NCI-H2081 treated with DMSO at 0.1 percent for 48 hours (cell line): Measurements from ENCODE around the gene NCS1.

ENCODE experiments used
- DNase-seq: peaks from one replicate; lab custom pipeline; 2025; lab: John Stamatoyannopoulos, UW

NCS1 gene

DNA sequence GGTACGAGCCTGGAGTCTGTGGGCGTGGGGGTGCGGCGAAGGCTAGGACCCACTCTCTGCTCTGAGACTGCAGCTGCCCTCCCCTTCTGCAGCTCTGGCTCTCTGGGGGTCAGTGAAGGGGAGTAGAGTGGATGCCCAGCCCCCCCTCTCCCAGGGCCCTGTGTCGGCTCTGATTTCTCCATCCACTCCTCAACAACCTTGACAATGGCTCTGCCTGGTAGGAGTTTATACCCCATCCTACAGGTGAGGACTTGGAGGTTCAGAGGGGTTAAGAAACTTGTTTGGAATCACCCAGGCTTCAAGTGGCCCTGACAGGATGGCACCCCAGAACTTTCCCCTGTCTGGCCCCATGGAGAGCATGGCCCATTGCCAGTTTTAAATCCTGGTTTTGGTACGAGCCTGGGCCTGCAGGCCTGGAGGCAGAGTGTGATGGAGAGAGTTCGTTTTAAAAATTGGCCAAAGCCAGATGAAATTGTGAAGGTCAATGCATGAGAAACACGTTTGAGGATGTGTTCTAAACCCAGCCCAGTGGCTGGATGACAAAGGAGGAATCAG is 22.3 kb downstream of the NCS1 start:
- DNase-seq, result no peak

DNA sequence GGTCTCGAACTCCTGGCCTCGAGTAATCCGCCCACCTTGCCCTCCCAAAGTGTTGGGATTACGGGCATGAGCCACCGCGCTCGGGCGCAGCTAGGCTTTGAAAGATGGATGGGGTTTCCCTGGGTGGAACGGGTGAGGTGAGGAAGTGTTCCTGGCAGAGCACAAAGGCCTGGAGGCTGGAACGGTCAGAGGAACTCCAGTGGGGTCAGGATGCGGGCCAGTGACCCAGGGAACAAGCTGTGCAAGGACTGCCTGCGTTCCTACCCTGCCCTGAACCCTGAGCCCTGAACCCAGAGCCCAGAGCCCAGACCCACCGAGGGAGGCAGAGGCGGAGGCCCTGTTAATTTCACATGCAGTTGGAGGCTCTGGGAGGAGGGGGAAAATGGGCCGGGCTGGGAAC is 23.4 kb downstream of the NCS1 start:
- no peak for DNase-seq

DNA sequence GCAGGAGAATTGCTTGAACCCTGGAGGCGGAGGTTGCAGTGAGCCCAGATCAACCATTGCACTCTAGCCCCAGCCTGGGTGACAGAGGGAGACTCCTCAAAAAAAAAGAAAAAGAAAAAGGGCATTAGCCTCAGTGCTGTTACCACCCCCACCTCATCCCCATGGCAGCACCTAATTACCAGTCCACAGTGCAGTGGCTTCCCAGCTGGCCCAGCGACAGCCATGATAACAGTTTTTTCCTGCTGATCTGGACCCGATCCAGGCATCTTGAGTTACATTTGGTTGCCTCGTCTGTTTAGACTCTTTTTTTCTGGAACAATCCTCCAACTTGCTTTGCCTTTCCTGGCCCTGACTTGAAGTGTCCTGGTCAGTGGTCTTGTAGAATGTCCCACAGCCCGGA is 24.4 kb downstream of the NCS1 start:
- peak; percentile 71 for DNase-seq

DNA sequence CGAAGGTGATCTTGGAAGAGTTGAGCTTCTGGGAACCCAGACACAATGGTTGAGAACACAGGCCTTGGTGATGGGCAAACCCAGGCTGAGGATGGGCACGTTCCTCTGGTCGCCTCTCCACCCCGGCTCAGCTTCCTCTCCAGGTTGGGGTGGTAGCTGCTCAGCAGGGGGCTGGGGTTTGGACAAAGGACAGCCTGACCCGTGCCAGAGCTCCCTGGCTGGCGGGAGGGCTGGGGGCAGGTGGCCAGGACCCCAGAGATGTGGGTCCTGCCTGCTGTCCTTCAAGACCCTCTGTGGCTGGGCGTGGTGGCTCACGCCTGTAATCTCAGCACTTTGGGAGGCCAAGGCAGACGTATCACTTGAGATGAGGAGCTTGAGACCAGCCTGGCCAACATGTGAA is 25.2 kb downstream of the NCS1 start:
- DNase-seq, result no peak

DNA sequence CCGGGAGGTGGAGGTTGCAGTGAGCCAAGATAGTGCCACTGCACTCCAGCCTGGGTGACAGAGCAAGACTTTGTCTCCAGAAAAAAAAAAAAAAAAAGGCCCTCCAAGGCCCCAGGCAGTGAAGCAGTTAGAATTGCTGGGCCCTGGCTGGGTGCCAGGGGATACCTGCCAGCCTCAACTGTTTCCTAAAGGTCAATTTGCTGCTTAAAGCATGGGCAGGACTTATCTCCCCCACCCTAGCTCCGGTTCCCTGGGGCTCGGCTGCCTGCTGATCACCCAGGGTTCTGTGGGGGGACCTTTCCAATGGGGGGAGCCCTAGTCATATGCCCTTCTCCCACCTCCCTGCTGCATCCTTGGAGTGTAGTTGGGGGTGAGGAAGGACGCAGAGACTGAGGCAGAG is 25.7 kb downstream of the NCS1 start:
- DNase-seq, result no peak

DNA sequence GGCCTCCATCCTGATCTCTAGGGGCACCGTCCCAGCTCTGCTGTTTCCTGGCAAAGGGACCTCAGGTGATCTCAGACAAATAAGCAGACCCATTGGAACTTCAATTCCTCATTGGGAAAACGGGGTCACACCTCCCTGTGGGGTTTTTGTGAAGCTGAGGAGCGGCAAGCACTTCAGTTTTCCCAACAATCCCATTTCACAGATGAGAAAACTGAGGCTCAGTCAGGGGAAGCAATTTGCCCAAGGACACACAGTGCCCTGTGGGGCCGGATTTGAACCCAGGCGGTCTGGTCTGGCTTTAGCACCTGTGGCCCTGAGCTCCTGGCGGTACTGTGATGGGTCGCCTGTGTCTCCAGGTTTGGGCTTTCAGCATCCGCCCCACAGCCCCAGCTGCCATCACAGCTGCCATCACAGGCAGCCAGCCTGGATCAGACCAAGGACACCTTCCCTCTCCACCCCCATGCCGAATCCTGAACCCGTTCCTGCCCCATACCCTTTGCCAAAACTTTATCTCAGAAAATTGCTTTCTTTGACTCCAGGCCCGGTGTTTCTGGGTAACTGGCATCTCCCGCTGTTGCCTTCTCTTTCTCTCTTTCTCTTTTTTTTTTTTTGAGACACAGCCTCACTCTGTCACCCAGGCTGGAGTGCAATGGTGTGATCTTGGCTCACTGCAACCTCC is 26.4 kb downstream of the NCS1 start:
- no peak for DNase-seq

DNA sequence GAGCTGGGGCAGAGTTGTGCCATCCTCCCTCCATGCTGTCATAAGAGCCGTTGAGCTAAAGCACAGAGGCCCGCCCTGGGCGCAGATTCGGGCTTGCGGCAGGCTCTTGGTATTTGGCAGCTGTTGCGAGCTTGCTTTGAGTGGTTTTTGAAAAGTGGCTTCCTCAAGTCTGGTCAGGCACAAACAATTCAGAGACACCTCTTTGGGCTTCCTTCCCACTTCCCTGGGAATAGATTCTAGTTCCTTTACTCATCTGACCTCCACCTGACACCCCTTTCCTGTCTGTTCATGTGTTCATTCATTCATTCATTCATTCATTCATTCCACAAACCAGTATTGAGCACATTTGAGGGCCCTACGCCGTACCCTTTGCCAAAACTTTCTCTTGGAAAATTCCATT is 27.4 kb downstream of the NCS1 start:
- no peak for DNase-seq

DNA sequence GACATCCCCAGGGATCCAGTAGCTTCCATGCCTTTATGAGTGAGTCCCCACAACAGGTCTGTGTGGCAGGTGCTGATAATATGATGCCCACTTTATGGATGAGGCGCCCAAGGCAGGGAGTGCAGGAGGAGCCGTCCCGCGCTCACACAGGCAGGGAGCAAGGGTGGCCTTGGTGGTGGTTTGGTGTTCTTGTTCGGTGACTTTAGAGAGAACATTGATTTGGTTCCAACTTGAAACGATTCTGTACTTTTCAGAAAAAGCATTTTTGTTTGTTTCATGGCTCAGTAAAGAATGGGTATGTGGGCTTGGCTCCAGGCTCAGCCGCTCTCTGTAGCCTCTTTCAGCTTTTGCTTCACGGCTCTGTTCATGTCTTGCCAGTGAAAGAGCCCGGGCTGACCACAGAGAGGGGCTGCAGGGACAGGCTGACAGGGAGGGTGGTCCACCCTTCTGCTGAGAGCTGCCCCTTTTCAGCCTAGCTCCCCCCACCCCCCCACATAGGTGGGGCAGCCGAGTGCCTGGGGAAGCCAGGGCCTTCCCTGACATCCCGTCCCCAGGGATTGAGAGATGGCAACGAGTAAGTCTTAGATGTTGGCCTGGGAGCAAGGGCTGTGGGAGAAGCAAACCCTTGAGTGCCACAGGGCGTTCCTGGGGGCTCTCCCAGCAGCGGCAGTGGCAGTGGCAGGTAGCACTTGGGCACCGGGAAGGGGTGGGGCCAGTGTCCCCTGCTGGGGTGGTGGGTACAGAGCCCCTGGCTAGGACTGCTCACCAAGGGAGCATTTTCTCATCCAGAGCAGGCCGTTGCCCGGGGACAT is 28.0 kb downstream of the NCS1 start:
- DNase-seq, result no peak

DNA sequence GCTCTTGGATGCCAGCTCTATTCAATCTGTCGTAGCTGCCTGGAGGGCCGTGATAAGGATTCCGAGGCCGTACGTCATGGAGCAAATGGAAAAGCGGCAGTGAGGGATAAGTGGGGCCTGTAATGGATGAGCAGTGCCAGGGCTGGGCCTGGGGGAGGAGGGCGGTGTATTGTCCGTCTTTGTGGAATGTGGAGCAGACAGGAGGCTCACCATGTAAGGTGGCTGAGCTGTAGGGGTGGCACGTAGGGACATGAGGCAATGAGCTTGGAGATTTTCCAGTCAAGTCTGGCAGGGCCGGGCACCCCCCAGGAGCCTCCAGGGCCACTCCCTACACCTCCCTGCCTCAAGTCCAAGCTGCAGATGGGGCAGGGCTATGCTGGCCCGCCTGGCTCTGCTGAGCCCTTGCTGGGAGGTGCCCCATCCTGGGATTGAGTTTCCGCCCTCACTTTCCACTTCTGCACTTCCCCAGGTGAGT is 29.2 kb downstream of the NCS1 start:
- no peak for DNase-seq

DNA sequence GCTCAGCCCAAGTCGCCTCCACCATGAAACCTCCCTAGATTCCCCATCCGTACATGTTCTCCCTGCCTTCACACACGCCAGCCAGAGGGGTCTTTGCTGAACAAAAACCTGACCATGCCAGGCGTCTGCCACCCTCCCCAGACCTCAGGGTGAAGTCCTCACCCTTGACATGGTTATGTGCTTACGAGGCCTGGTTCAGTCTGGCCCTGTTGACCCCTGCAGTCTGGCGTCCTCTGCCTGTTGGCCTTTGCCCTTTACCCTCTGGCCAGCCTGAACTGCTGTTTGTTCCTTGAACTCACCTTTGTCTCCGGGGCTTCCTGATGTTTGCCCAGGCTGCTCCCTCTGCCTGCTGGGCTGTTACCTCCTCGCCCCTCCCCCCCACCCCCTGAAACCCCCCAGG is 29.8 kb downstream of the NCS1 start:
- no peak for DNase-seq

DNA sequence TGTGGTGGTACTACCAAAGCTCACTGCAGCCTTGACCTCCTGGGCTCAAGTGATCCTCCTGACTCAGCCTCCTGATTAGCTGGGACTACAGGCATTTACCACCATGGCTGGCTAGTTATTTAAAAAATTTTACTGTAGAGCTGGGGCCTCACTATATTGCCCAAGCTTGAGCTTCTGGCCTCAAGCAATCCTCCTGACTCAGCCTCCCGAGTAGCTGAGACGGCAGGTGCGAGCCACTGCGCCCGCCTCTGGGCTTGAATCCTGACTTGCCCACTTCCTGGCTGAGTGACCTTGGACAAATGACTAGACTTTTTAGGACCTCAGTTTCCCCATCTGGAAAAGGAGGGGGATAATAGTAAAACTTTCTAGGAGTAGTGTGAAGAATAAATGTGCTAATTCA is 32.1 kb downstream of the NCS1 start:
- DNase-seq, result no peak

DNA sequence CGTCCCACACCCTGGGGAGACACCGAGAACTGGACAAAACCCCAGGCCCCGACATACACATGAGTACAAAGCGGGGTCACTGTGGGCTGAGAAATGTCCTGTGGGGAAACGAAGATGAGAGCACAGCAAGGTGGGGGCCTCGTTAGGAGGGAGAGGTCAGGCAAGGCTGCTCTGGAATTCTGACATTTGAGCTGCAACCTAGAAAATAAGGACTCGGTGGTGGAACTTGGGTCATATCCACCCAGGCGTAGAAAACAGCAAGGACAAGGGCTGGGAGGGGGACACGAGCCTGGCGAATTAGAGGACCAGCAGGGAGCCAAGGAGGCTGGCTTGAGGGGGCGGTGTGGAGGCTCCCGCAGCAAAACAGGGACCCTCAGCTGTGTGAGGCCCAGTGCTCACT is 32.8 kb downstream of the NCS1 start:
- DNase-seq, result no peak

DNA sequence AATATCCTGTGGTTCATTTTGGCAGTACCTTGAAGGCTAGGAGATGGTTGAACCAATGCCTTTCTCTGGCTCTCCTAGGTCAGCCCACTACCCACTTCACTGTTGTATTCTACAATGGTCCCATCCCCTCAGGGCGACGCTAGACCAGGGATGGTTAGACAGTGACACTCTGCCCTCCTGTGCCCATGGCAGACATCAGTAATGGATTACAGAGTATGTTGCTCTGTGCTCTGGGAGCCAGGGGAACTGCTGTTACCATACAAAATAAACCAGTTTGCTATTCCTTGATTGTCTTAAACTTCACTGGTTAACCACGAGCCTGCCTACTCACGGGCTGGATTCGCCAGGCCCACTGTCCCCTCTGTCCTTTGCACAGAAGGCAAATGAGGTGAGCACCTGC is 33.7 kb downstream of the NCS1 start:
- DNase-seq, result no peak

DNA sequence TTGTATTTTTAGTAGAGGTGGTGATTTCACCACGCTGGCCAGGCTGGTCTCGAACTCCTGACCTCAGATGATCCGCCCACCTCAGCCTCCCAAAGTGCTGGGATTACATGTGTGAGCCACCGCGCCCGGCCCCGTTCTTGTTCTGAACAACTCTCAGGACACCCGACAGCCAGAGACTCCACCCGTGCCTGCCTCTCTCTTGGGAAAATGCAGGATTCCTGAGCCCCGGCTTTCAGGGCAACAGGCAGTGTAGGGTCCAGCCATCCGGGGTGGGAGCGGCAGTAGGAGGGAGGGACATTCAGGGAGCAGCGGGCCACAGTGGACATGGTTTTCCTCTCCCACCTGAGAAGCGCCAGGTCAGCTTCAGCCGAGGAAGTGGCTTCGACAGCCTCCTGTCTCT is 34.4 kb downstream of the NCS1 start:
- no peak for DNase-seq

DNA sequence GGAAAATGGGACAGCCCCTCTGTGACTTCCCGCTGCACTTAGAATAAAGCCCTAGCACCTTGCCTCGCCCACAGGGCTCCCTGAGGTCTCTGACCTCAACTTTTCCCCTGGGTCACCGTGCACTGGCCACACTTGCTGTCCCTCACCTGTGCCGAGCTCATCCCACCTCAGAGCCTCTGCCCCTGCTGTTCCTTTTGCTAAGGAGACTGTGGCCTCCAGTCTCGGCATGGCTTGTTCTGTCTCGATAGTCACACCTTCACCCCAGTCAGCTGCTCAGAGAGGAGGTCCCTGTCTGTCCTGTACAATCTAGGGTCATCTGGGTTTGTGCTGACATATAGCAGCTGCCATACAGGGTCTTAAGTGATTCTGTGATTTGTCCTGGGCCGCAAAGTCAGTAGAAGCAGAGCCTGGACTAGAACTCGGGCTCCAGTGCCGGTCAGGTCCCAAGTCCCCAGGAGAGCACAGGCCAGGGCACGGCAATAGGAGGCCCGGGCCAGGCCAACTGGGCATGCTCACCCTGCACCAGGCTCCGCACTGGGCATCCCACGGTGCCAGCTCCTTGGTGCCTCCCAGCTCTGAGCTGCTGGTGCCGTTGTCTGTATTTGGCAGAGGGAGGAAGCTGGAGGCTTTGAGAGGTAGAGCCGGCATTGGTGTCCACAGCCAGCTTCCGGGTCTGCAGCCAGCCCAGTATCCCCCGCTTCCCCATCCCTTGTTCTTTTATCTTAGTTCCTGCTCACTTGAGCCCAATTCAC is 35.2 kb downstream of the NCS1 start:
- no peak for DNase-seq

DNA sequence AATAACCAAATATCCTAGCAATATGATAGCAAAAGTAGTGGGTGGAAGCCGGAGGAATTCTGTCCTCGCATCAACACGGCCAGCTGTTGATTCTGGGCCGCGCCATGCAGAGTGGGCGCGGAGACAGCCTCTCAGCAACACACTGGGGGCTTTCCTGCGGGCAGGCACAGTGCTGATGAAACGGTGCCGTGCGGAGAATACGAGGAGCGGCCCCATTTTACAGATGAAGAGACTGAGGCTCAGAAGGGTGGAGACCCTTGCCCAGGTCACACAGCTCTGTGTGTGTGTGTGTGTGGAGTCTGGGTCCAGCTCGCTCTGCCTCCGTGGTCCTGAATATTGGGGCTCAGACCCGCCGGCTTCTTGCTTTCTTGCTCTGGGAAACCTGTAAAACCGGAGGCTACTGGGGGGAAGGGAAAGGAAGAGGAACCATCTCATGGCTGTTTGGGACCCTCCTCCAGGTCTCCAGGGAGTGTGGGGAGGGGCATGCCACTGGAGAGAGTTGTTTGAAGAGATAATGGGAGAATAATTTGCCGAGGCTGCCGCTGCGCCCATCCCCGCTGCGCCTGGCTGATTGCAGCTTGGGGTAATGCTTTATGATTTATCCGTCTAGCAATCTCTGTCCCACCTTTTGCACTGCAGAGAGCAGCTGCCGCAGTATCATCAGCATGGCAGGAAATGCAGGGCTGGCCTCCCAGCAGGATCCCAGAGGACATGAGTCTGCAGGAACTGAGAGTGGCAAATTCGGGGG is 36.6 kb downstream of the NCS1 start:
- peak; percentile 74 for DNase-seq

DNA sequence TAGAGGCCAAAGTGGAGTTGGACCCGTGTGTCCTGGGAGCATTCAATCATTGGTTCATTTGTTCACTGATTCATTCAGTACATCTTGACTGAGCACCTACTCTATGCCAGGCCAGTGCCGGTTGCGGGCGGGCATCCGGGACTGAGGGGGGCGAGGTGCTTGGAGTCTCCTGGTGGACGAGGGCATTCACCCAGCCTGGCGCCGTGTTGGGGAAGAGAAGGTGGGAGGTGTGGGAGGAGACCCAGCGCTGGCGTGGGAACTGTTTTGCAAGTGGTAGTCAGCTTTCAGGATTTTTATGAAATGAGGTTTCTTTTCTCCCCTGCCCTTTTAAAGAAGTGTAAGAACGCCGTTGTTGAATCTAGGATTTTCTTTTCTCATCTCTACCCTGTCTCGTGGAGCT is 37.2 kb downstream of the NCS1 start:
- no peak for DNase-seq

DNA sequence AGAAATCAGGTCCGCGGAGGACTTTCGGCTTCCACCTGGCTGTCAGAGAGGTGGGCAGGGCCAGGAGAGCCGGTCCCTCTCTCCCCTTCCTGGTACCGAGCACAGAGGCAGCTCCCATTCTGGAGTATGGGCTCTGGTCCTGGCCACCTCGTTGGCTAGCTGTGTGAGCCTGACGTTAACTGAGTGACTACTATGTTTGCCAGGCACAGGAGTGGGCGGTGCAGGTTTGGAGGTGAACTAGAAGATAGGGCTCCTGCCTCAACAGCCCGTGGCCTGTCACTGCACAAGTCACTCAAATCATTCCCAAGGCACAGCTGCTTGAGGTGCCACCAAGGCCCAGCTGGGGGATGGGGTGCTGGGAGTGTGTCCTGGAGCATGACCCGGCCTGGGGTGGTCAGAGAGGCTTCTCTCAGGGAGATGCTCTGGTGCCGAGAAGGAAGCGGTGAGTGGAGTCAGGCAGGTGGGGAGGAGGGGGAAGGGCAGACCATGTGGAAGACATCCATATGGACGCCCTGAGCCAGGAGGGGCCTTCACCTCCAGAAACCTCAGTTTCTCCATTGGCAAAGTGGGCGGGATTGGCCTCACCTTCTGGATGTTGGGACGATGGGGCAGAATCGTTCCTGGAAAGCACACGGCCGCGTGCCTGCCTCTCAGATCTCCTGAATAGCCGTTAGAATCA is 39.5 kb downstream of the NCS1 start:
- DNase-seq, result no peak

DNA sequence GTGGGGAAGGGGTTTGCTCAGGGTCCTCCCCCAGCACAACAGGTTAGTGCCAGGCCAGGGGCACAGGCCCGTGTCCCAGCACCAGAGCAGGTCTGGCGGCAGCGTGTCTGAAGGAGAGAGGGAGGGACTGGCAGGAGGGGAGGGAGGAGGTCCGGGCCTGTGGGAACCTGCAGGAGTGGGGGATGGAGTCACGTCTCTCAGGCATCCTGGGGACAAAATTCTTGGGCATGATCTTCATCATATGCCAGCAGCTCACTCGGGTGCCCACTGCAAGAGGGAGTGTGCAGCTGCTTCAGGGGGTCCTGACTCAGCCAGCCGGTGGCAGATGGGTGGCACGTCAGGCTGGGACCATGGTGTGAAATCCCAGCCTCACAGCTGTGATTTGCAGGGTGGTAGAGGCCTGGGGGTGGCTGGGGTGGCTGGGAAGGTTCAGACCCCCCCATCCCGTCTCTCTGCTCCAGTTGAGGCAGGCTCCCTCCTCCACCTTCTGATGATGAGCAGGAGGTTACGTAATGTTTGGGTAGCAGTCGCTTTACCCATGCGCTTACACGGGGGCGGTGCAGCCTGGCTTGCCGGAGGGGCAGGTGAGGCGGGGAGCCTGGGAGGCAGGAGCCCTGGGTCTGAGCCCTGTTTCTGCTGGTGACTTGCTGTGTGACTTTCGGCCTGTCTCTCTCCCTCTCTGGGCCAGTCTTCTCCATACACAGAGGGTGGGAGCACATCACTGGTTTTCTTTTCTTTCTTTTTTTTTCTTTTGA is 40.5 kb downstream of the NCS1 start:
- no peak for DNase-seq

DNA sequence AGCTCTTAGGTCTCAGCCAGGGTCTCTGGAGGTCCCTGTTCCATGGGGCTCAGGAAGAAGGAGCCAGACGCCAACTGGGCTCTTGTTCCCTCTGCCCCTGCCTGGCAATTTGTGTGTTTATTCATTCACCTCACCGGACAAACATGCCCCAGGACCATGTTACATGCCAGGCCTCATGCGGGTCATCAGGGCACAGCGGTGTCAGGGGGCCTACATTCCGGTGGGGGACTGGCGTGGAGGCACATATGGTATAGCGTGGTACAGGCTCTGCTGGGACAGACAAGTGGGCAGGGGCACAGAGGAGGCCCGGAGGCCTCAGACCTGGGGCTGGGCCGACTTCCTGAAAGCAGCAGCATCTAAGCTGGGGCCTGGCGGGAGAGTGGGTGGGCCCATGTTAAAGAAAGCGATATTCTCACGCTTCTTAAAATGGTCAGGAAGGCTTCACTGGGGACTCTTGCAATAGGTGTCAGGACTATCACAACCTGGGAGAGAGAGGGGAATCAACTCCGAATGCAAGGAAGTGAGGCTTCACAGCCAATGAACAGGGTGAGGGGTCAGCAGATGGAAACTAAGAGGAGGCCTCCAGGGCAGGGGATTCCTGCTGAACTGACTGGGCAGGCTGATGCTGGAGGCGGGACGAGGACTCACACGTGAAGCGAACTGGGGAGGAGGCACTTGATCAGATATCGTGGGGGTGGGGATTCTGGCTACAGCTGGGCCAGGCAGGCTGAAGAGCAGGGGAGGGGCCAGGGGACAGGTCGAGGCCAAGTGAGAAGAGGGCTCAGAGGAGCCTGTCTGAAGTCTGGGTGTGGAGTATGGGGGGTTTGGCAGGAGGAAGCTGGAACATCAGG is 41.9 kb downstream of the NCS1 start:
- no peak for DNase-seq
